ENCODE measurements around the gene LRPAP1. TPM values are rescaled to one million over a fixed set of nuclear protein-coding genes. Genes with fewer than 3 reads are reported as not detected.
A peak's percentile ranks its signal among the peaks of the same experiment; 100 is the strongest.

LRPAP1 gene
- total and polyA plus RNA-seq, 10 of the 15 experiments (the other 5 are each of a cell fraction or from before 2014, with no cell fraction given), result 1.0 to 100 (median 51.1) TPM

DNA sequence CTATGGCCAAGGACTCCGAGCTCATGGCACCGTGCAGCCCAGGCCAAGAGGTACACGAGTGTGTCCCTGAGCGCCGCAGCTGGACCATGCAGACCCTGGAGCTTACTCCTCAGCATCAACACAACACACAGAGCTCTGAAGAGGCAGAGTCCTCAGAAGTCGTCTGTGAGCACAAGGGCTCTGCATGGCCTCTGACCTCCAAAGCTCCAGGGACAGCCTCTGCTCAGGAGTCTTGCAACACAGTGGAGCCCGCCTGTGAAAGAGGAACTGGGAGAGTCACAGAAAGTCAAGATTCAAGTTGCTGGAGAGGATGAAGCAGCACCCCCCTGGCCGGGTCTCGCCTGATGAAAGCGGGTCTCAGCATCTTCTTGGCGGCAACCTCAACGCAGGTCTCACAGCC, 2.9 kb downstream of the LRPAP1 start (continued):
- TF ChIP-seq, protein P1, sequence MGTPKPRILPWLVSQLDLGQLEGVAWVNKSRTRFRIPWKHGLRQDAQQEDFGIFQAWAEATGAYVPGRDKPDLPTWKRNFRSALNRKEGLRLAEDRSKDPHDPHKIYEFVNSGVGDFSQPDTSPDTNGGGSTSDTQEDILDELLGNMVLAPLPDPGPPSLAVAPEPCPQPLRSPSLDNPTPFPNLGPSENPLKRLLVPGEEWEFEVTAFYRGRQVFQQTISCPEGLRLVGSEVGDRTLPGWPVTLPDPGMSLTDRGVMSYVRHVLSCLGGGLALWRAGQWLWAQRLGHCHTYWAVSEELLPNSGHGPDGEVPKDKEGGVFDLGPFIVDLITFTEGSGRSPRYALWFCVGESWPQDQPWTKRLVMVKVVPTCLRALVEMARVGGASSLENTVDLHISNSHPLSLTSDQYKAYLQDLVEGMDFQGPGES (IDR thresholded peaks at IDR 0.05), result no peak
- TF ChIP-seq MTA3 (IDR thresholded peaks at IDR 0.05; ENCODE audit: borderline replicate concordance, low read length), result no peak
- no peak for TF ChIP-seq BACH1 (IDR thresholded peaks at IDR 0.05; ENCODE audit: borderline replicate concordance)
- TF ChIP-seq MYB (IDR thresholded peaks at IDR 0.05; ENCODE audit: borderline replicate concordance, low read depth, low read length), result no peak
- TF ChIP-seq, protein P2, sequence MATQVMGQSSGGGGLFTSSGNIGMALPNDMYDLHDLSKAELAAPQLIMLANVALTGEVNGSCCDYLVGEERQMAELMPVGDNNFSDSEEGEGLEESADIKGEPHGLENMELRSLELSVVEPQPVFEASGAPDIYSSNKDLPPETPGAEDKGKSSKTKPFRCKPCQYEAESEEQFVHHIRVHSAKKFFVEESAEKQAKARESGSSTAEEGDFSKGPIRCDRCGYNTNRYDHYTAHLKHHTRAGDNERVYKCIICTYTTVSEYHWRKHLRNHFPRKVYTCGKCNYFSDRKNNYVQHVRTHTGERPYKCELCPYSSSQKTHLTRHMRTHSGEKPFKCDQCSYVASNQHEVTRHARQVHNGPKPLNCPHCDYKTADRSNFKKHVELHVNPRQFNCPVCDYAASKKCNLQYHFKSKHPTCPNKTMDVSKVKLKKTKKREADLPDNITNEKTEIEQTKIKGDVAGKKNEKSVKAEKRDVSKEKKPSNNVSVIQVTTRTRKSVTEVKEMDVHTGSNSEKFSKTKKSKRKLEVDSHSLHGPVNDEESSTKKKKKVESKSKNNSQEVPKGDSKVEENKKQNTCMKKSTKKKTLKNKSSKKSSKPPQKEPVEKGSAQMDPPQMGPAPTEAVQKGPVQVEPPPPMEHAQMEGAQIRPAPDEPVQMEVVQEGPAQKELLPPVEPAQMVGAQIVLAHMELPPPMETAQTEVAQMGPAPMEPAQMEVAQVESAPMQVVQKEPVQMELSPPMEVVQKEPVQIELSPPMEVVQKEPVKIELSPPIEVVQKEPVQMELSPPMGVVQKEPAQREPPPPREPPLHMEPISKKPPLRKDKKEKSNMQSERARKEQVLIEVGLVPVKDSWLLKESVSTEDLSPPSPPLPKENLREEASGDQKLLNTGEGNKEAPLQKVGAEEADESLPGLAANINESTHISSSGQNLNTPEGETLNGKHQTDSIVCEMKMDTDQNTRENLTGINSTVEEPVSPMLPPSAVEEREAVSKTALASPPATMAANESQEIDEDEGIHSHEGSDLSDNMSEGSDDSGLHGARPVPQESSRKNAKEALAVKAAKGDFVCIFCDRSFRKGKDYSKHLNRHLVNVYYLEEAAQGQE (IDR thresholded peaks at IDR 0.05; ENCODE audit: low read depth, low read length), result no peak
- TF ChIP-seq SUZ12 (IDR thresholded peaks at IDR 0.05; ENCODE audit: unreplicated experiment), result no peak
- TF ChIP-seq RAD51 (IDR thresholded peaks at IDR 0.05), result no peak
- TF ChIP-seq SRF (IDR thresholded peaks at IDR 0.05; ENCODE audit: low read depth in 2 of 2, low read length in 2 of 2), result no peak
- no peak for TF ChIP-seq KAT2A (conservative IDR thresholded peaks at IDR 0.05; ENCODE audit: control insufficient read depth, low read depth, low read length)
- no peak for TF ChIP-seq GABPA (IDR thresholded peaks at IDR 0.05; ENCODE audit: low read depth)
- TF ChIP-seq, protein P3, sequence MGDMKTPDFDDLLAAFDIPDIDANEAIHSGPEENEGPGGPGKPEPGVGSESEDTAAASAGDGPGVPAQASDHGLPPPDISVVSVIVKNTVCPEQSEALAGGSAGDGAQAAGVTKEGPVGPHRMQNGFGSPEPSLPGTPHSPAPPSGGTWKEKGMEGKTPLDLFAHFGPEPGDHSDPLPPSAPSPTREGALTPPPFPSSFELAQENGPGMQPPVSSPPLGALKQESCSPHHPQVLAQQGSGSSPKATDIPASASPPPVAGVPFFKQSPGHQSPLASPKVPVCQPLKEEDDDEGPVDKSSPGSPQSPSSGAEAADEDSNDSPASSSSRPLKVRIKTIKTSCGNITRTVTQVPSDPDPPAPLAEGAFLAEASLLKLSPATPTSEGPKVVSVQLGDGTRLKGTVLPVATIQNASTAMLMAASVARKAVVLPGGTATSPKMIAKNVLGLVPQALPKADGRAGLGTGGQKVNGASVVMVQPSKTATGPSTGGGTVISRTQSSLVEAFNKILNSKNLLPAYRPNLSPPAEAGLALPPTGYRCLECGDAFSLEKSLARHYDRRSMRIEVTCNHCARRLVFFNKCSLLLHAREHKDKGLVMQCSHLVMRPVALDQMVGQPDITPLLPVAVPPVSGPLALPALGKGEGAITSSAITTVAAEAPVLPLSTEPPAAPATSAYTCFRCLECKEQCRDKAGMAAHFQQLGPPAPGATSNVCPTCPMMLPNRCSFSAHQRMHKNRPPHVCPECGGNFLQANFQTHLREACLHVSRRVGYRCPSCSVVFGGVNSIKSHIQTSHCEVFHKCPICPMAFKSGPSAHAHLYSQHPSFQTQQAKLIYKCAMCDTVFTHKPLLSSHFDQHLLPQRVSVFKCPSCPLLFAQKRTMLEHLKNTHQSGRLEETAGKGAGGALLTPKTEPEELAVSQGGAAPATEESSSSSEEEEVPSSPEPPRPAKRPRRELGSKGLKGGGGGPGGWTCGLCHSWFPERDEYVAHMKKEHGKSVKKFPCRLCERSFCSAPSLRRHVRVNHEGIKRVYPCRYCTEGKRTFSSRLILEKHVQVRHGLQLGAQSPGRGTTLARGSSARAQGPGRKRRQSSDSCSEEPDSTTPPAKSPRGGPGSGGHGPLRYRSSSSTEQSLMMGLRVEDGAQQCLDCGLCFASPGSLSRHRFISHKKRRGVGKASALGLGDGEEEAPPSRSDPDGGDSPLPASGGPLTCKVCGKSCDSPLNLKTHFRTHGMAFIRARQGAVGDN (IDR thresholded peaks at IDR 0.05), result 0 out of 2 replicates have a peak, but pooled peaks have one; percentile 25
- no peak for TF ChIP-seq ETV6 (conservative IDR thresholded peaks at IDR 0.05 in 1 of 2, IDR thresholded peaks at IDR 0.05 in 1 of 2; ENCODE audit: borderline replicate concordance in 1 of 2, low read depth in 1 of 2)
- 0 out of 4 replicates have a peak, but pooled peaks of 1 of the 2 experiments have one; percentile 36 for TF ChIP-seq EP300 (IDR thresholded peaks at IDR 0.05; ENCODE audit: borderline replicate concordance in 1 of 2, control insufficient read depth in 1 of 2, low read depth in 2 of 2, low read length in 2 of 2)
- TF ChIP-seq, protein P4, sequence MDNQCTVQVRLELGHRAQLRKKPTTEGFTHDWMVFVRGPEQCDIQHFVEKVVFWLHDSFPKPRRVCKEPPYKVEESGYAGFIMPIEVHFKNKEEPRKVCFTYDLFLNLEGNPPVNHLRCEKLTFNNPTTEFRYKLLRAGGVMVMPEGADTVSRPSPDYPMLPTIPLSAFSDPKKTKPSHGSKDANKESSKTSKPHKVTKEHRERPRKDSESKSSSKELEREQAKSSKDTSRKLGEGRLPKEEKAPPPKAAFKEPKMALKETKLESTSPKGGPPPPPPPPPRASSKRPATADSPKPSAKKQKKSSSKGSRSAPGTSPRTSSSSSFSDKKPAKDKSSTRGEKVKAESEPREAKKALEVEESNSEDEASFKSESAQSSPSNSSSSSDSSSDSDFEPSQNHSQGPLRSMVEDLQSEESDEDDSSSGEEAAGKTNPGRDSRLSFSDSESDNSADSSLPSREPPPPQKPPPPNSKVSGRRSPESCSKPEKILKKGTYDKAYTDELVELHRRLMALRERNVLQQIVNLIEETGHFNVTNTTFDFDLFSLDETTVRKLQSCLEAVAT (IDR thresholded peaks at IDR 0.05), result no peak
- TF ChIP-seq ZBED1 (IDR thresholded peaks at IDR 0.05; ENCODE audit: borderline replicate concordance), result no peak
- TF ChIP-seq TCF3 (IDR thresholded peaks at IDR 0.05; ENCODE audit: borderline replicate concordance, insufficient read depth, low read depth, low read length), result no peak
- no peak for TF ChIP-seq NRF1 (conservative IDR thresholded peaks at IDR 0.05; ENCODE audit: low read depth, low read length)

Measured in GM12878 (cell line).